ENCODE data around the gene ADGRL3.

- TF ChIP-seq, protein P1, sequence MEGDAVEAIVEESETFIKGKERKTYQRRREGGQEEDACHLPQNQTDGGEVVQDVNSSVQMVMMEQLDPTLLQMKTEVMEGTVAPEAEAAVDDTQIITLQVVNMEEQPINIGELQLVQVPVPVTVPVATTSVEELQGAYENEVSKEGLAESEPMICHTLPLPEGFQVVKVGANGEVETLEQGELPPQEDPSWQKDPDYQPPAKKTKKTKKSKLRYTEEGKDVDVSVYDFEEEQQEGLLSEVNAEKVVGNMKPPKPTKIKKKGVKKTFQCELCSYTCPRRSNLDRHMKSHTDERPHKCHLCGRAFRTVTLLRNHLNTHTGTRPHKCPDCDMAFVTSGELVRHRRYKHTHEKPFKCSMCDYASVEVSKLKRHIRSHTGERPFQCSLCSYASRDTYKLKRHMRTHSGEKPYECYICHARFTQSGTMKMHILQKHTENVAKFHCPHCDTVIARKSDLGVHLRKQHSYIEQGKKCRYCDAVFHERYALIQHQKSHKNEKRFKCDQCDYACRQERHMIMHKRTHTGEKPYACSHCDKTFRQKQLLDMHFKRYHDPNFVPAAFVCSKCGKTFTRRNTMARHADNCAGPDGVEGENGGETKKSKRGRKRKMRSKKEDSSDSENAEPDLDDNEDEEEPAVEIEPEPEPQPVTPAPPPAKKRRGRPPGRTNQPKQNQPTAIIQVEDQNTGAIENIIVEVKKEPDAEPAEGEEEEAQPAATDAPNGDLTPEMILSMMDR (conservative IDR thresholded peaks at IDR 0.05; ENCODE audit: low read length), result no peak
- no peak for TF ChIP-seq EZH2phosphoT487 (IDR thresholded peaks at IDR 0.05; ENCODE audit: borderline replicate concordance, low read depth, low read length)
Measured at GRCh38 chr4:62004881-62005280, 804.8 kb downstream of the ADGRL3 start.

Measured in OCI-LY7 (cell line).